HG02759 (cell line): ENCODE results near the gene MAGEB1.

ENCODE experiments used
- ATAC-seq: cut with Tn5 transposase; IDR thresholded peaks from one replicate; pipeline ENCODE4 v1.9.1; 2021; ENCODE audit warnings: mild to moderate bottlenecking, moderate library complexity; ENCODE audit not compliant: unreplicated experiment

MAGEB1 gene

GRCh38 chrX:30246769-30247489, at the start of gene MAGEB1:
TSS of gene MAGEB1 (plus strand) at chrX:30247146. CDS start at chrX:30250494, 3,348 bp downstream.
- ATAC-seq: no peak

GRCh38 chrX:30212172-30212571, 34.8 kb upstream of the MAGEB1 start:
- ATAC-seq: no peak

- ATAC-seq: no peak
Measured at GRCh38 chrX:30215357-30215843, 31.5 kb upstream of the MAGEB1 start, which contains the start of gene MAGEB2. TSS of gene MAGEB2 (plus strand) at chrX:30215563. CDS start at chrX:30218581, 3,018 bp downstream.

GRCh38 chrX:30217465-30217864, 29.5 kb upstream of the MAGEB1 start:
- ATAC-seq: no peak

GRCh38 chrX:30219372-30219771, 27.6 kb upstream of the MAGEB1 start:
- no peak for ATAC-seq

- ATAC-seq: no peak
Measured at GRCh38 chrX:30220661-30221060, 26.3 kb upstream of the MAGEB1 start.

- ATAC-seq: no peak
Measured at GRCh38 chrX:30224536-30224935, 22.4 kb upstream of the MAGEB1 start.

- no peak for ATAC-seq
Measured at GRCh38 chrX:30228526-30228925, 18.4 kb upstream of the MAGEB1 start.

GRCh38 chrX:30230395-30230794, 16.6 kb upstream of the MAGEB1 start, which contains the start of gene MAGEB3:
TSS of gene MAGEB3 (plus strand) at chrX:30230657. CDS start at chrX:30235925, 5,268 bp downstream.
- no peak for ATAC-seq

- no peak for ATAC-seq
Measured at GRCh38 chrX:30241724-30242415, 5.1 kb upstream of the MAGEB1 start, which contains the start of gene MAGEB4. TSS of gene MAGEB4 (plus strand) at chrX:30242000. CDS start at chrX:30242136, 136 bp downstream.

- ATAC-seq: peak; percentile 79
Measured at GRCh38 chrX:30248854-30249253, 1.9 kb downstream of the MAGEB1 start.

- ATAC-seq: peak; percentile 67
Measured at GRCh38 chrX:30253257-30253656, 6.3 kb downstream of the MAGEB1 start.

GRCh38 chrX:30259927-30260326, 13.0 kb downstream of the MAGEB1 start:
- ATAC-seq: no peak

GRCh38 chrX:30261012-30261411, 14.1 kb downstream of the MAGEB1 start:
- no peak for ATAC-seq

- no peak for ATAC-seq
Measured at GRCh38 chrX:30262763-30263162, 15.8 kb downstream of the MAGEB1 start.

- no peak for ATAC-seq
Measured at GRCh38 chrX:30270639-30271038, 23.7 kb downstream of the MAGEB1 start.

- ATAC-seq: no peak
Measured at GRCh38 chrX:30275498-30275897, 28.6 kb downstream of the MAGEB1 start.

GRCh38 chrX:30278365-30278764, 31.4 kb downstream of the MAGEB1 start:
- ATAC-seq: no peak

- no peak for ATAC-seq
Measured at GRCh38 chrX:30280428-30280827, 33.5 kb downstream of the MAGEB1 start.

GRCh38 chrX:30282527-30282926, 35.6 kb downstream of the MAGEB1 start:
- ATAC-seq: no peak

GRCh38 chrX:30283456-30284200, 36.7 kb downstream of the MAGEB1 start:
- ATAC-seq: no peak
